Measurements from ENCODE around the gene CYB5R4.

CYB5R4 gene, protein sequence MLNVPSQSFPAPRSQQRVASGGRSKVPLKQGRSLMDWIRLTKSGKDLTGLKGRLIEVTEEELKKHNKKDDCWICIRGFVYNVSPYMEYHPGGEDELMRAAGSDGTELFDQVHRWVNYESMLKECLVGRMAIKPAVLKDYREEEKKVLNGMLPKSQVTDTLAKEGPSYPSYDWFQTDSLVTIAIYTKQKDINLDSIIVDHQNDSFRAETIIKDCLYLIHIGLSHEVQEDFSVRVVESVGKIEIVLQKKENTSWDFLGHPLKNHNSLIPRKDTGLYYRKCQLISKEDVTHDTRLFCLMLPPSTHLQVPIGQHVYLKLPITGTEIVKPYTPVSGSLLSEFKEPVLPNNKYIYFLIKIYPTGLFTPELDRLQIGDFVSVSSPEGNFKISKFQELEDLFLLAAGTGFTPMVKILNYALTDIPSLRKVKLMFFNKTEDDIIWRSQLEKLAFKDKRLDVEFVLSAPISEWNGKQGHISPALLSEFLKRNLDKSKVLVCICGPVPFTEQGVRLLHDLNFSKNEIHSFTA

DNA sequence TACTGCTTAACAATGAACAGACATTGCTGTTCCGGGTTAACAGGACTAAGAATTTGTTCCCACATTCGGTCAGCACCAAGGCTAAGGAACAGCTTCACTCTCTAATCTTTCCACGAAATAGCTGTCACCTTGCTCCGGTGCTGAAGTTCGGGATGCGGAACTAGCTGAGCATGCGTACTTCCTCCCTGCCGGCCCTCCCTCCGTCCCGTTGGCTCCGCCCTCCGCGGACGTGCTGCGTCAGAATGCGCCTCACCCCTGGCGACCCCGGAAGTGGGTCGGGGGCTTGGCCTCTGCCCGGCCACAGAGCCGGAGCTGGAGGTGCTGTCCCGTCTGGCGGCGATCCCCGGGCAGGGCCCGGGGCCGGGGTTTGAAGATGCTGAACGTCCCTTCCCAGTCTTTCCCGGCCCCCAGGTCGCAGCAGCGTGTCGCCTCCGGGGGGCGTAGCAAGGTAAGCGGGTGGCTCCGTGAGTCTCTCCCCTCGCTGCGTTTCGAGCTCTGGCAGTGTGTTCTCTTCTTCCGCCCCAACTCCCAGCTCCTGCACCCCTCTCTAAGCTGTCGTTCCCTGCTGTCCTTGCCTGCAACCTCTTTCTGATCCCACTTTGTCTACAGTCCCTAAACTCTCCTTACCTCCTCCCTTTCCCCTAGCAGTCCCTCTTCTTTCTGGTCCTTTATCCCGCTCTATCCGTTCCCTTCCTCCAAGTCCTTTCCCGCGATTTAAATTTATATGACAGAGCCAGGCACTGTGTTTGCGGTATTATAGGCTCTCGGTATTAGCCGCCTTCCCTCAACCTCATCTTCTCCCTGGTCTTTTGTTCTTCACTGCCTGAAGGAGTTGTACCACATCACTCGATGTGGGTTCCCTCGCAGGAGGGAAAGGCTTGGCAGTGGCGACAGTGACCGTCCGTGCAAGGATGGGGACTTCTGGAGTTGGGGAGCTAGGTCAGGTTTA is at the start of gene CYB5R4:
Gene CYB5R4 (plus strand): TSS at position 280 of the 949 bp plus-strand sequence. CDS start 94 bp downstream, at position 374.
- DNase-seq = peak; percentile 98

DNA sequence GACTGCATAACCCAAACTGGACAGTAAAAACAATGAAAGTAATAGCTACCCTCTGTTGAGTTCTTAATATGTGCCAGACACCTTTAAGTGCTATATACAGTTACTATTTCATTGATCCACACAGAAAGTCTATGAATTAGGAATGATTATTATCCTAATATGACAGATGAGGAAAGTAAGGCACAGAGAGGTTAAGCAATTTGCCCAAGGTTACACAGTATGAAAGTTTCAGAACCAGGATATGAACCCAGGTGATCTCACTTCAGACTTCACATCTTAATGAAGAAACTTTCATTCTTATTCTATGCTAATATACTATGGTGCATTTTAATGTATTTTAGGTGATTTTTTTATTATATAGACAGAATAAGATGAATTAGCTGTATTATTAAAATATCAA is 46.9 kb upstream of the CYB5R4 start:
- no peak for DNase-seq

DNA sequence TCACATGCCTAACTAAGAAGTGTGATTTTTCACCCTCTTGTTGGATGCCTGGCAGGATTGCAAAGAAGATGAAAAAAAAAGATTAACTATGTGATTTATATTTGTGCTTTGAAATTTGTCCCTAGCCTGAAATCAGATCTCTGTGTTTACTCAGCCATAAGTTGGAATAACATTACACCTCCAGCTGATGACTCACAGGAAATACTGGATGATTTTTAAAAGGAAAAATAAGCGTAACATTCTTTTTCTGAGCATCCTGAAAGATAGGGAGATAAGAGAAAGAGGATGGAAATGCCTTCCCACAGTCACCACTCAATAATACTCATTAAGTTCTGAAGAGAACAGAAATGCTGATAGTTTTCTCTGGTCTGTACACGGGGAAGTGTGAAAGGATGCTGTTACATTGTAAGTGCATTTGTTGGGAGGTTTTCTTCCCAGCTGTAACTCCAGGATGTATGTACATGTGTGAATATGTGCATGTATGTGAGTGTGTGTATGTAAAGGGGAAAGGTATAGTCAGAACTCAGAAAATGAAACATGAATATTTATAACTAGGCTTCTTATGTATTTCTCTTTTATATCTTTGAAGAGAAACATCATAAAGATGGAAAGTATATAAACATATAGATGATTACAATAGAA is 43.7 kb upstream of the CYB5R4 start:
- DNase-seq = no peak

DNA sequence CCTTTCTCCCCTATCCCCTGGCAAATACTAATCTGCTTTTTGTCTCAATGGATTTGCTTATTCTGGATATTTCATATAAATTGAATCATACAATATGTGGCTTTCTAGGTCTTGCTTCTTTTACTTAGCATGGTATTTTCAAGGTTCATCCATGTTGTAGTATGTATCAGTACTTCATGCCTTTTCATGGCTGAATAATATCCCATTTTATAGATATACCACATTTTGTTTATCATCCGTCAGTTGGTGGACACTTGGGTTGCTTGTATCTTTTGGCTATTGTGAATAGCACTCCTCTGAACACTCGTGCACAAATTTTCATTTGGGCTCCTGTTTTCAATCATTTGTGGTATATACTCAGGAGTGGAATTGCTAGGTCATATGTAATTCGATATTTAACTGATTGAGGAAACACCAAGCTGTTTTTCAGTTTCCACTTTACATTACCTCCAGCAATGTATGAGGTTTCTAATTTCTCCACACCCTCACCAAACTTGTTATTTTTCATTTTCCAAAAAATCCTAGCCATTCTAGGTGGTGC is 36.8 kb upstream of the CYB5R4 start:
- no peak for DNase-seq

DNA sequence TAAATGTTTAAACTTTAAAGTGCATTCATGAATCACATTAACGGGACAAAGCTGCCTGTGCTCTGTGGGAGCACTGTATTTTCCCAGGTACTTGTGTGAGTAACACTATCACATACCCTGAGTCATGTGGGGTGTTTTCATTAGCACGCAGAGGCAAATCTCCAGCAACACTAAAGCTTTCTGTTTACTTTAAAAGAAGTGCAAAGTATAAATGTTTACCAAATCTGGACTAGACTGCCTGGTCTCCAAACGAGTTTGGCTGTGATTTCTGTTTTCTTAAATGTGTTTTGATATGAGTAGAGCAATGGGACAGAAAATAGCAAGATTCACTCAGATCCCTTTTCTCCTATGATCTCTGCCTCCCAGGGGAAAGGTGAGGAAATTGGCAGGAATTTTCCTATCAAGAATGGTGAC is 35.1 kb upstream of the CYB5R4 start:
- no peak for DNase-seq

DNA sequence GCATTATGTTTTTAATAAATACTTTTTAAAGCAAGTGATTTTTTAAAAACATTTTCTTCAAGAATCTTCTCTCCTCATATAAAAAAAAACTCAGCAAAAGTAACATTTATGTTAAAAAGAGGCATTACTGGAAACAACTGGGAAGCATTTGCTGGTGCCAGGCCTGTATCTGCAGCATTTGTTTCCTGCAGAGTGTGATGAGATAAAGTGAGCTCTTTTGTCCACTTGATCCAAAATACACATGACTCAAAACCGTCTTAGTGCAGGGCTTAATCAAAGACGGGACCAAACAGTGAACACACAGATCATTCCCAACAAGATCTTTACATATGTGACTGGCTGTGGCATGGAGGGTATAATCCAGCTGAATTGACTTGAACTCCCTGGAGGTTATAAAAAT is 34.7 kb upstream of the CYB5R4 start:
- no peak for DNase-seq

DNA sequence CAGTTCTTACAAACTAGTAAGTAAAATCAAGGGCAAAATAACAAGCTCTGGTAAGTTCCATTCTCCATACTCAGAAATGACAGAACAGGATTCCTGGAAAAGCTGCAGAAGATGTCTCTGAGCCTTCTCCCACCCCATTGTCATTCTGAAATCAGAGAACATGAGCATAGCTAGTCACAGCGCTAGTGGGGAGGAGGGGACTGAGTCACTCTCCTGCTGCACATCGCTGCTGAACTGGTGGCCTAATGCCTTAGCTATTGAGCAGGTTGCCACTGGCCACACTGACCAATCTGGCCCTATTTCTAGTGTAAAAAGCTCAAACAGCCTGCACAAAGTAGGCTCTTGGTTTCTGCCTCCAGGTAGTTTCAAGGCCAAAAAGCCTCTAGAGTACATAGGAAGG is 32.4 kb upstream of the CYB5R4 start:
- DNase-seq = no peak

DNA sequence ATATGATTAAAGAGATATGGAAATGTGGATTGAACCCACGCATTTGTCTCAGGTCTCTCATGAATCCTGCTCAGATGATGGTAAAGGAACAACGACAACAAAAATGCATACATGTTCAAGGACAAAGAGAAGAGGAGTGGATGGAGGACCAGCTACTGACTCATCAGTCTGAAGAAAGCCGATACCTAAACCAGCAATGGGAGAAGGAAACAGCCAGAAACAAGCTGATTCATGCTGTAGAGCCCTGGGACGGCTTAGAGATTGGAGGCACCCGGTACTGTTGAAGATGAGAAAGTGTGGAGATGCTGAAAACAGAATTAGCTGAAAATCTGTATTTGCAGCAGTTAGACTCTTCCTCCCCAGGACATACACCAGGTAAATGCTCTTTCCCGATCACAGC is 20.8 kb upstream of the CYB5R4 start:
- DNase-seq = no peak

DNA sequence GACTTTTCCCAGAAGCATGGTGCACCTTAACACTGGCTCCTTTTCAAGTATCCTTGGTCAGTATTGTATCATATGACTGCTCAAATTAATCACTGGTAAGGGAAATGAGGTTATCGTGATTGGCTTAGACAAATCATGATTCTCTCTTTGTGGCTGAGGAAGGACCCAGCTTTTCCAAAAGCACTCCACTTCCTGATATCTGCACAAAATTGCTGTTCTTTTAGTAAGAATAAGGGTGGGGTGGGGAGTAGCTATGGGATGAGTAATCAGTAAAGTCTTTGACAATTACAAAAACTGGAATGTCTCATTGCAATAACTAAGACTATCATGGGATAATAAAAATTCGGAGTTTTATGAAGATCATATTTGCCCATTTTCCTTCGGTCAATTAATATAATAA is 15.3 kb upstream of the CYB5R4 start:
- DNase-seq = no peak

DNA sequence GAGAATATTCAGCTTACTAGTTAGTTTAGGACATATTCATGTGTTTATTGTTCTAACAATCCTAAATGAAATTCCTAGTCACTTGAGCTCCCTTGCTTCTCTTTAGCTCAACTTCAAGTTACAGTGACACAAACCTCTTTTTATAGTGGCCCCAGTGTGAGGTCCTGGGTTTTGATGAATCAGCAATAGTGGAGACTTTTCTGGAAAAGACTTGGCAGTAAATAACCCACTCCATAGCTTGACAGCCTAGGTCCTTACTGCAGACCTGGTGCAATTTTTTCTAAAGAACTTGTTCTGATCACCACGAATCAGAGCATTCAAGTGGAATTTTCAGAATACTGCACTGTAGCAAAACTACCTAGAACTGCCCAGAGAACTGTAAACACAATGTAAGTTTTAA is 13.2 kb upstream of the CYB5R4 start:
- DNase-seq = no peak

DNA sequence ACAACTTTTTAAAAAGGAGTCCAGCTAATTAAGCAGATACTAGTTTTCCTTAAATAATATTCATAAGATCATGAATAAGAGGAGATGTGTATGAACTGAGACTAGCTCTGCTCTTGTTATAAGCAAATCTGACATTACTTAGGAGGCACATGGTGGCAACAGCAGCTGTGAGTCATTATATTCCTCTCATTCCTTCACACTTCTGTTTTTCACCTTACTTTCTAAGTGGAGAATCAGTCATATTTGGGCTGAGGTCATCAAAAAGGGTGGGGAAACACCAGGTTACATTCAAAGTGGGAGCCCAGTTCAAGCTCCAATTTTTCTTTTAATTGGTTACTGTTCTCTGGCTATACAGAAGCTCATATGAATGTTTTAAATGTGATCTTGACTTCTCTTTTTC is 12.3 kb upstream of the CYB5R4 start:
- no peak for DNase-seq

DNA sequence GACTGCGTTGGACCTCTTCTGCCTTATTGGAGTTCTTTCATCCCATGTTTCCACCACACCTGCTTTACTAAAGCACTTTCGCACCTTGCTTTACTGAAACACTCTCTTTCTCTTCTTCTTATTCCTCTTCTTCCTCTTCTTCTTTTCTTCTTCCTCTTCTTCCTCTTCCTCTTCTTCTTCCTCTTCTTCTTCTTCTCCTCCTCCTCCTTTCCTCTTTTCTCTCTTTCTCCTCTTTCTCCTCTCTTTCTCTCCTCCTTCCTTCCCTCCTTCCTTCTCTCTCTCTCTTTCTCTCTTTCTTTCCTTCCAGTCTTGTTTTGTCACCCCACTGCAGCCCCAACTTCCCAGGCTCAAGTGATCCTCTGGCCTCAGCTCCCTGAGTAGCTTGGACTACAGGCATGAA is 10.4 kb upstream of the CYB5R4 start:
- no peak for DNase-seq

DNA sequence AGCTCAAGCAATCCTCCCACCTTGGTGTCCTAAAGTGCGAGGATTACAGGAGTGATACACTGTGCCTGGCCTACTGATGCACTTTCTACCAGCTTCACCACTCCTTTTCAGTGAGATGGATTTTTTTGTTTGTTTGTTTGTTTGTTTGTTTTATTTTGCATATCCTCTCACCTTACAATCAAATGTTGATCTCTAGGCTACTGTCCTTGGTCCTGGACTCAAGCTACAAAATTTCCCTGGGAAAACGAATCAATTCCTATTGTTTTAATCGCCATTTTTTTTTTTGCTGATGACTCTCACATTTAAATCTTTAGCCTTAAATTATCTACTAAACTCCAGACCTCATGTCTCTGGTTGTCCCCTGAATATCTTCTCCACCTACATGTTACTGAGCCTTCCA is 9.9 kb upstream of the CYB5R4 start:
- no peak for DNase-seq

DNA sequence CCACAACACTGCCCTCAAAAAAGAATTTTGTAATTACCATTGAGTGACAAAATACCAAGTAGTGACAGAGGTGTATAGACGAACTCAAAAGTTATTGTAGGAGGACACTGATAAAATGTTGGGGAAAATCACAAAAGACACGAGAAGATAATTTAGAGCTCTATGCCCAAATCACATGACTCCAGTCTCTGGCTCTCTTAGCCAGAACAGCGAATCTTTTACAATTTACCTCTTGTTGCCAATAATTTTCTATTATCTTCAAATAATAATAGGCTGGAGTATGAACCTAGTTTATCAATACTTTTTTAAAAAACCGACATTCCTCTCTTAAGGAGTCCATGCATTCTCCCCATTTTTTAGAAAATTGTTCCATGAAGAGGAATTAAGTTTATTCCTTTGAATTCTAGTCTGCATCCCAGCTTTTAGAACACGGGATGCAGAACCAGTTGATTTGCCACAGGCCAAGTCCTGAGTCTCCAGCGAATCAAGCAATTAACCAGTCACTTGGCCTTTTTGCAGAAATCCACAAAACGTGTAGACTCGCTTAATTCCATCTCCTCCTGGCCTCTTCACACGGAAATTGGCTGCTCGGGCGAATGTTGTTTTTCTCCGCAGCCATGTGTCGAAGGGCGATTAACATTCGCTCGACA is 6.8 kb upstream of the CYB5R4 start:
- no peak for DNase-seq

DNA sequence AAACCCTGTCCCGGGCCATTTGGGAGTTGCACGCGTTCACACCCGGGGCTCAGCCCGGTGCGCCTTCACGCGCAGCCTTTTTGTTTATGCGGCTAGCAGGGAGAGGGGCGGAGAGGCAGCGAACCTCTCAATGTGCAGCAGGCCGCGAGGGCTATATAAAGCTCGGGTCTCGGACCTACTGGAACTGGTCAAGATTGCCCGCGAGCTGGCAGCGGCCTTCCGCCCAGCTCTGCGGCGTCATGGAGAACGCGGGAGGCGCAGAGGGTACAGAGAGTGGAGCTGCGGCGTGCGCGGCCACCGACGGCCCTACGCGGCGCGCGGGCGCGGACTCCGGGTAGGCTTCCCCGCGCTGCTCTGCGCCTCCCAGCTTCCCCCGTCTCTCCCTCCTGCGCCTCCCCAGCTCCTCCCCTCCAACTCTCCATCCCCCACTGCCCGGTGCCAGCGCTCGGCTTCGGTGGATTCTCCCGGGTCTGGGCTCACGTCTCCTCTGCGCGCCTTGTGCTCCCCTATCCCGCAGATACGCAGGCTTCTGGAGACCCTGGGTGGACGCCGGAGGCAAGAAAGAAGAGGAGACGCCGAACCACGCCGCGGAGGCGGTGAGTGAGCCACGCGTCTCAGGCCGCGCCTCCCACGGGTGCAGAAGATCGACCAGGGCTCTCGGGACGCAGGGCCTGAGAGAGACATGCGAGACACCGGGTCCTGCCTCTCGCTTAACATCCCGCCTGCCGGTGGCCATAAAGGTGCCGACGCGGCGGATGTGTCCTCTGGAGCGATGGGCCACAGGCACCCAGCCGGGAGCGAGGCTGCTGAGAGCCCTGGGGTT is 6.1 kb upstream of the CYB5R4 start, which contains the start of gene RIPPLY2:
Gene RIPPLY2 (plus strand): TSS at position 183 of the 823 bp plus-strand sequence. CDS start 57 bp downstream, at position 240.
- peak; percentile 37 for DNase-seq

DNA sequence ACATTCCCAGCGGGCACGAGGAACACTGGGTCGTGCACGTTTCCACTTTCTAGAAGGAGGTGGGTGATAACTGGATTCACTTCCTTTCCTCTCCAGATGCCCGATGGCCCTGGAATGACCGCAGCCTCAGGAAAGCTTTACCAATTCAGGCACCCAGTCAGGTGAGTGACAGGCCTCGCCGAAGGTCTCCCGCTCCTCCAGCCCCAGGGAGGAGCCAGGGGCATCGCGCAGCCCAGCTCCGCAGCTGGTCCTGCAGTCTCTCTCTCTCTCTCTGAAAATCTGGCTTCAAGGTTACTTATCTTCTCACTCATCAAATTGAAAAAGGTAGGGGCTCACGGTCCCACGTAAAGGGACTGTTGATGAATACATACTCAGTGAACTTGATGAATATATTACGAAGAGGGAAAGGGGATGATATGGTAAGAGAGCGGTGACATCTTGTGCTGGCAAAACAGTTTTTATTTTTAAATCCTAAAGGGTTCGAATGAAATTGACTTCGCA is 5.4 kb upstream of the CYB5R4 start:
- DNase-seq = no peak

DNA sequence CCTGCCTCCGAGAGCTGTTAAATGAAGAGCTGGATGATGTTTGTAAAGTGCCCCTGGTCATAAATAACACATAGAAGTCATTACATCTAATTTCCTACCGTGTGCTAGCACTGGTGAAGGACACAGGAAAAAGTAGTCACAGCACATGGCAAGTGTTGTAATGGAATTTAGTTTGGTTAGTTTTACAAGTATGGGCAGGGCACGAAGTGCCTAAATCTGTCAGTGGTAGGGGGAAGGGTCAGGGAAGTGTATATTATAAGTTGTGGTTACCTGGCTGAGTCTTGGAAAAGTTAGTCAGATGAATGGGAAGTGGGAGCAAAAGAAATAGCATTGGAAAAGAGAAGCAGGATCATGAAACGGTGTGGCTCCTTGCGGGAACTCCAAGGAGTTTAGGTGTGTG is 4.7 kb upstream of the CYB5R4 start:
- no peak for DNase-seq

DNA sequence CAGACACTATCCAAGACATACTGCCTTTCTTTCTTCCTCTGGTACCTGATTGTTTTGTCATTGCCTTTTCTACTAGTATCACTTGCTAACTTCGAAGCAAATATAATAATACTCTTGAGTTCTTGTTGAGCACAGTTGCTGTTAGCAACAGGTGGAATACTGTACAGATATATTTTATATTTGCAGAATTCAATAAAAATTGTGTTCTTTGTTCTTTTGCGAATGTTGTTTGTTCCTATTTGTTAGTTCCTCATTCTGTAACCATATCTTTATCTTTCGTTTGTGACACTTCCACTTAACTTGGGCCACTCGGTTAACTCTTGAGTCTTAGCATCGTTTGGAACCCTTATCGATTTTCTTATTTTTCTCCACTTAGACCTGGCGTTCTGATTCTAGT is 868 bp downstream of the CYB5R4 start:
- DNase-seq = peak; percentile 60

DNA sequence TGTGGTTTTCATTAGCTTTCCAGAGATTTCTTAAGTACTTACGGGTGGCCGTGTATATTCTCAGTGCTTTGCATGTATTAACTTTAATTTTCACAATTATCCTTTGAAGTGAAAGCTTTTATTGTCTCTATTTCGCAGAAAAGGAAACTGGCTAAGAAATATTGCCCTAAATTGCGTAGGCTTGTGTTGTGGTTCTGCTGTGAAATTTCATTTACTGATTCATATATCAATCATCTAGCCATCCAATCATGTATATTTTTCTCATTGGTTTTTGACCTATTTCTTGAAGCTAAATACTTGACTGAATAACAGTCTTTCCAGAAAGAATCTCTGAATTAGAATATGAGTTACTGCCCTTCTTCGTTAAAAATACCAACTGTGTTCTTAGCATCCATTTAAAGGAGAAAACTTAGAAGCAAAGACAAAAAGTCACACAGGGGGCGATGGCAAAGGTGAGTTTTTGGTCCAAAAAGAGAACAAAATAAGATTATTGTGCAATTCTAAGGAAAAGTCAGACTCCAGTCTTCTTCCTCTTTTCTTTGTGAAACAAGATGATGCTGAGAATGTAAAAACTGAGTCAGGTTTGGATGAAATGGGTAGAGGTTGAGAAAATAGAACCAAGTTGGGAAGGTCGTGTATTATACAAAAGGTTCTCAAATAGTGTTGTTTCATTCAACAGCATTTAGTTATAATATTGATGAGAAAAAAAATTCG is 1.4 kb downstream of the CYB5R4 start:
- peak; percentile 18 for DNase-seq

DNA sequence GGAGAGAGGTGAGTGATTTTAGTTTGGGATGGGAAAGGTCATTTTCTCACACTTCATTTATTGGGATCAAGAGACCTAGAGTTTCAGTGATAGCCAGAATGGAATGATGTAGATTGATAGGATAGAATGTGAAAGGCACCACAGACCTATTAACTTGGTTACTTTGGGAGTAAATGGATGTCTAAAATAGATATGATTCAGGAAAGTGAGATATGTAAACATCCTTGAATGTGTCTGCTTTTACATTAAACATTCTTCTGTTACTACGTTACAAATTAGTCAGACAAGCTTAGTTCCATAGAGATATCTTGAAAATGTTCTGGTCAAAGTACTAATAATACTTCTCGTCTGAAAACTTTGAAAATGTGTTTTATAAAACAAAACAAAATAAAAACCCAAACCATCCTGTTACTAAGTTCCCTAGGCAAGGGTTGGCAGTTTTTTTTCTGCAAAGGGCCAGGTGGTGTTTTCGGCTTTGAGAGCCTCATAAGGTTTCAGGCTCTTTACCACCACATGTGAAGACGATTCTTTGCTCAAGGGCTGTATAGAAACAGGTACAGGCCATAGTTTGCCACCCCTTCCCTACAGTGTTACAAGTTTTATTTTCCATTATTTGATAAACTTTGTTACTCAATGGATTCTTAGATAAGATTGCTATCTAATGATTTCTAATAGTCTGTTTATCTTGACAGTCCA is 3.4 kb downstream of the CYB5R4 start:
- DNase-seq = no peak

Data from hematopoietic multipotent progenitor cell treated with erythropoietin and hydrocortisone succinate and interleukin-3 and kit ligand, for 4 days (in vitro differentiated cells).